K562 (cell line): ENCODE data around the gene TBC1D2. TPM values are rescaled to one million over a fixed set of nuclear protein-coding genes. Genes with fewer than 3 reads are reported as not detected.

Experiments
- ASH1L ChIP-seq: fragments of 450-650 bp; IDR thresholded peaks from 2 replicates; pipeline ENCODE4 v1.6.1; 2018; ENCODE audit warnings: borderline replicate concordance, mild to moderate bottlenecking, low read depth; ENCODE audit not compliant: partially characterized antibody
- CHD7 ChIP-seq: fragments of 200-600 bp; sonication (generic); IDR thresholded peaks from one replicate; pipeline ENCODE4 v1.6.1; 2012; ENCODE audit warnings: mild to moderate bottlenecking, low read depth, low read length, inconsistent platforms
- KDM4B ChIP-seq, 2 experiments: fragments of 450-650 bp in 1 of 2; sonication (generic) in 1 of 2; IDR thresholded peaks; 2 replicates each; pipeline ENCODE4 v1.6.1; 2016 to 2017; ENCODE audit warnings: borderline replicate concordance in 2 of 2, antibody characterized with exemption in 1 of 2, low read depth in 1 of 2, mild to moderate bottlenecking in 1 of 2
- MAZ ChIP-seq, 2 experiments: fragments of 450-650 bp in 1 of 2; sonication (generic) in 1 of 2; formaldehyde crosslinking; IDR thresholded peaks in 1 of 2; conservative IDR thresholded peaks in 1 of 2; 2 replicates each; pipeline versions ENCODE4 v1.4.0 to v1.5.0; 2020; ENCODE audit warnings: mild to moderate bottlenecking in 1 of 2, missing genetic modification reagents in 1 of 2
- ZNF165 ChIP-seq: fragments of 250-450 bp; sonication (Bioruptor Pico); IDR thresholded peaks from 2 replicates; pipeline ENCODE4 v1.4.0; 2020; ENCODE audit warnings: borderline replicate concordance
- polyA plus RNA-seq, 8 experiments: library from polyadenylated mRNA; depleted of rRNA in 4 of 8; stranded (reverse) in 5 of 8; unstranded in 3 of 8; fragments of >200 nt; fragmentation: Nextera tagmentation in 2 of 8; fragmentation: Illumina TruSeq in 1 of 8; extraction: Ambion mirVana in 2 of 8; extraction: Trizol in 1 of 8; gene quantifications; 2 replicates each; pipeline versions ENCODE4 v1.2.1 to v1.2.3, GENCODE V29; 2011 to 2014; ENCODE audit warnings: inconsistent platforms in 1 of 8, missing spikeins in 1 of 8
- total RNA-seq, 7 experiments: library from RNA; depleted of rRNA in 6 of 7; stranded (reverse); fragments of >200 nt in 6 of 7; fragmentation: Illumina TruSeq in 2 of 7; extraction: Trizol in 2 of 7; gene quantifications; 2 replicates each; pipeline versions ENCODE4 v1.2.1 to v1.2.3, GENCODE V29; 2011 to 2021; ENCODE audit warnings: low replicate concordance in 1 of 7
- TF ChIP-seq, protein P1 (sequence below): fragments of 250-450 bp; sonication (Bioruptor Pico); IDR thresholded peaks from 2 replicates; pipeline ENCODE4 v1.5.0; 2020; ENCODE audit warnings: mild to moderate bottlenecking, borderline replicate concordance

Gene TBC1D2
- total and polyA plus RNA-seq, 9 of the 15 experiments (the other 6 are each of a cell fraction or from before 2014, with no cell fraction given) = 0.10 to 7.0 (median 2.5) TPM

DNA sequence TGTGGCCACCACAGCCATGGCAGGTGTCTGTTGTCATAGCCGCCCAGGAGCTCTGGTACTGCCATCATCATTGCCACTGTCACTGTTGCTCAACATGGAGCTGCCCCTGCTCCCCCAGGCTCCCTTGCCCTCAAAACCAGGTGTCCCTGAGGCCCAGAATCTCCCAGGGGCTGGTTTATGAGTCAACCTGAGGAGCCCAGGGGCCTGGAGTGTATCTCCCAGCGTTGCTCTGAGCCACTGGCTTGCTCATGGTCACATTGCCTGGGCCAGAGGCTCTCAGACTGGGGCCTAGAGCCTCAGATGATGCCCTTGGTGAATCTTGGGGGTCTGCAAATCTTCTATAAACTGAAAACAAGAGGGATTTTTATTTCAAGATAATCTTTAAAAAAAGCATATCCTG is 24.7 kb upstream of the TBC1D2 start (continued):
- TF ChIP-seq CHD7 (no peak), KDM4B (IDR thresholded peaks at IDR 0.05; ENCODE audit: borderline replicate concordance in 2 of 2, low read depth in 1 of 2) (no peak), MAZ (CRISPR knock-in tag; conservative IDR thresholded peaks at IDR 0.05 in 1 of 2, IDR thresholded peaks at IDR 0.05 in 1 of 2) (no peak), ASH1L (no peak), ZNF165 (CRISPR knock-in tag) (no peak)
- TF ChIP-seq, protein P1, sequence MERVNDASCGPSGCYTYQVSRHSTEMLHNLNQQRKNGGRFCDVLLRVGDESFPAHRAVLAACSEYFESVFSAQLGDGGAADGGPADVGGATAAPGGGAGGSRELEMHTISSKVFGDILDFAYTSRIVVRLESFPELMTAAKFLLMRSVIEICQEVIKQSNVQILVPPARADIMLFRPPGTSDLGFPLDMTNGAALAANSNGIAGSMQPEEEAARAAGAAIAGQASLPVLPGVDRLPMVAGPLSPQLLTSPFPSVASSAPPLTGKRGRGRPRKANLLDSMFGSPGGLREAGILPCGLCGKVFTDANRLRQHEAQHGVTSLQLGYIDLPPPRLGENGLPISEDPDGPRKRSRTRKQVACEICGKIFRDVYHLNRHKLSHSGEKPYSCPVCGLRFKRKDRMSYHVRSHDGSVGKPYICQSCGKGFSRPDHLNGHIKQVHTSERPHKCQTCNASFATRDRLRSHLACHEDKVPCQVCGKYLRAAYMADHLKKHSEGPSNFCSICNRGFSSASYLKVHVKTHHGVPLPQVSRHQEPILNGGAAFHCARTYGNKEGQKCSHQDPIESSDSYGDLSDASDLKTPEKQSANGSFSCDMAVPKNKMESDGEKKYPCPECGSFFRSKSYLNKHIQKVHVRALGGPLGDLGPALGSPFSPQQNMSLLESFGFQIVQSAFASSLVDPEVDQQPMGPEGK (CRISPR knock-in tag) = no peak
- TF ChIP-seq, all 486 proteins: peak for 0
